Adrenal gland (tissue), 5 donors: ENCODE results near the gene MAGEA9.

ENCODE experiments used
- CTCF ChIP-seq, 6 experiments: fragments of 450-650 bp in 4 of 6; fragments of 200-600 bp in 2 of 6; sonication (generic) in 1 of 6; IDR thresholded peaks; 1 replicate in 5 of 6; 2 replicates in 1 of 6; pipeline versions ENCODE4 v1.5.1 to v1.8.0; 2016 to 2021; ENCODE audit warnings: antibody characterized with exemption in 6 of 6, mild to moderate bottlenecking in 2 of 6, moderate library complexity in 1 of 6
- POLR2A ChIP-seq, 2 donors: fragments of 450-650 bp; IDR thresholded peaks; one replicate each; pipeline ENCODE4 v1.6.1; 2017; ENCODE audit warnings: antibody characterized with exemption in 2 of 2, mild to moderate bottlenecking in 2 of 2, moderate library complexity in 1 of 2
- donor health status: DM: no; HTN: no; CAD: no.

GRCh38 chrX:149837167-149837566 lies 55.4 kb downstream of the MAGEA9 start:
- TF ChIP-seq CTCF (IDR thresholded peaks at IDR 0.05) (no peak), POLR2A (IDR thresholded peaks at IDR 0.05) (no peak)
